AG04450 (cell line): ENCODE measurements around the gene CROCC. TPM values are rescaled to one million over a fixed set of nuclear protein-coding genes. Genes with fewer than 3 reads are reported as not detected.
"Not testable (repeated sequence)": the region's sequence is repeated elsewhere in the genome, so short reads cannot be mapped to it uniquely, and the experiment has no call there.

Experiments used
- CTCF ChIA-PET: fragments of 300-600, 350-600 bp; formaldehyde crosslinking; extraction: SDS; loops from one replicate; lab custom pipeline; 2022; ENCODE audit warnings: antibody characterized with exemption, inconsistent platforms; lab: Charles Lee
- POLR2A ChIA-PET: fragments of 350-600 bp; formaldehyde crosslinking; extraction: SDS; loops from one replicate; lab custom pipeline; 2021; ENCODE audit warnings: antibody characterized with exemption, inconsistent platforms; lab: Yijun Ruan, JAX
- DNase-seq: peaks from one replicate; pipeline ENCODE4 v3.0.0-alpha.2; 2011; ENCODE audit warnings: low read depth, low spot score
- H3K27ac ChIP-seq: one replicate; pipeline ENCODE4 v1.5.1; 2012; ENCODE audit warnings: low read depth, low read length, control low read depth
- H3K27me3 ChIP-seq: one replicate; pipeline ENCODE4 v1.6.0; 2012; ENCODE audit warnings: low read length; ENCODE audit not compliant: control insufficient read depth, insufficient read depth
- H3K4me3 ChIP-seq: 2 replicates; pipeline ENCODE4 v1.5.1; 2011; ENCODE audit warnings: mild to moderate bottlenecking, low read depth, low read length, control low read depth
- H3K9me3 ChIP-seq: 2 replicates; pipeline ENCODE4 v1.5.1; 2012; ENCODE audit warnings: low read length; ENCODE audit not compliant: control insufficient read depth, insufficient read depth
- polyA plus RNA-seq: library from polyadenylated mRNA; depleted of rRNA; stranded (reverse); fragments of >200 nt; gene quantifications from 2 replicates; pipeline ENCODE4 v1.2.3, GENCODE V29; 2011
- TF ChIP-seq, protein P1 (sequence below): IDR thresholded peaks from 2 replicates; pipeline ENCODE4 v1.5.1; 2011; ENCODE audit warnings: low read depth, low read length, control low read depth, inconsistent platforms

Gene CROCC
- polyA plus RNA-seq, 1 experiment, result 4.2 TPM

DNA sequence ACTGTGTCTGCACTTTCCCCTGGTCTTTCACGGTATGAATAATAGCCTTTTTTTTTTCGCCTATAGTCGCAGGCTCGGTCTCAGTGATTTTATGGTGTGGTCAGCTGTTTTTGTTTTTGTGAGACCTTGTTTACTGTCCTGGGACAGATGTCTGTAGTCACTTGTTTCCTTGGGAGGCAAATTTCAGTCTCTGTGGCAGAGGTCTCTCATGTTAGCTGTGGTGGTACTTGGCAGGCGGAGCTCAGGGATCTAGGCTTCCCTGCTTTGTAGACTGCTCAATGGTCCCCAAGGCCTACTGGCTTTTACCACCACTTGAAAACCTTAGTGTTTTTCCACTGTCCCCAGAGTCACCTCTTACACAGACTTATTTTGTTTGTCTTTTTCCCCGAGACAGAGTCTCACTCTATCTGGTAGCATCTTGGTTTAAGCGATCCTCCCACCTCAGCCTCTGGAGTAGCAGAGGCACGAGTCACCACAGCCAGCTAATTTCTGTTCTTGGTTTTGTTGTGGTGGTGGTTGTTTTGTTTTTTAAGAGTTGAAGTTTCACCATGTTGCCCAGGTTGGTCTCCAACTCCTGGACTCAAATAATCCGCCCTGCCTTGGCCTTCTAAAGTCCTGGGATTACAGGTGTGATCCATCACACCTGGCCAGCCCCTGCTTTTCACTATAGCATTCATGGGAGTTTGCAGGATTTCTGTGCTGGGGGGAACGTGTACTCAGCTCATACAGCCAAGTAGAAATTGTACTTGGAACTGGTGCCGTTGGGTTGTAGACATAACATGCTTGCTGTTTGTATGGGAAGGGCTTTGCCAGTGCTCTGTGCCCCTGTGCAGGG, 15.6 kb upstream of the CROCC start:
- CTCF ChIA-PET, result interaction anchor here (0.6 kb wide), 1 partner anchor 53 kb away, joined by 3 read pairs; no protein-coding TSS in a partner anchor
- TF ChIP-seq, protein P1, sequence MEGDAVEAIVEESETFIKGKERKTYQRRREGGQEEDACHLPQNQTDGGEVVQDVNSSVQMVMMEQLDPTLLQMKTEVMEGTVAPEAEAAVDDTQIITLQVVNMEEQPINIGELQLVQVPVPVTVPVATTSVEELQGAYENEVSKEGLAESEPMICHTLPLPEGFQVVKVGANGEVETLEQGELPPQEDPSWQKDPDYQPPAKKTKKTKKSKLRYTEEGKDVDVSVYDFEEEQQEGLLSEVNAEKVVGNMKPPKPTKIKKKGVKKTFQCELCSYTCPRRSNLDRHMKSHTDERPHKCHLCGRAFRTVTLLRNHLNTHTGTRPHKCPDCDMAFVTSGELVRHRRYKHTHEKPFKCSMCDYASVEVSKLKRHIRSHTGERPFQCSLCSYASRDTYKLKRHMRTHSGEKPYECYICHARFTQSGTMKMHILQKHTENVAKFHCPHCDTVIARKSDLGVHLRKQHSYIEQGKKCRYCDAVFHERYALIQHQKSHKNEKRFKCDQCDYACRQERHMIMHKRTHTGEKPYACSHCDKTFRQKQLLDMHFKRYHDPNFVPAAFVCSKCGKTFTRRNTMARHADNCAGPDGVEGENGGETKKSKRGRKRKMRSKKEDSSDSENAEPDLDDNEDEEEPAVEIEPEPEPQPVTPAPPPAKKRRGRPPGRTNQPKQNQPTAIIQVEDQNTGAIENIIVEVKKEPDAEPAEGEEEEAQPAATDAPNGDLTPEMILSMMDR, result no peak
- POLR2A ChIA-PET, result interaction anchor here (1.2 to 2.2 kb wide), 2 partner anchors 10 to 285 kb away, joined by 4 to 31 read pairs; partner anchors contain the start of gene RNU1-2
- no peak for DNase-seq
- Histone ChIP-seq H3K4me3 (no peak overlapping the region), H3K27me3 (no peaks in the 10 kb centered on the region), H3K9me3 (peaks cover 3% of the 10 kb centered on the region; the same call in 1 of the 2 replicates), H3K27ac (peak overlapping the region; percentile 82)

DNA sequence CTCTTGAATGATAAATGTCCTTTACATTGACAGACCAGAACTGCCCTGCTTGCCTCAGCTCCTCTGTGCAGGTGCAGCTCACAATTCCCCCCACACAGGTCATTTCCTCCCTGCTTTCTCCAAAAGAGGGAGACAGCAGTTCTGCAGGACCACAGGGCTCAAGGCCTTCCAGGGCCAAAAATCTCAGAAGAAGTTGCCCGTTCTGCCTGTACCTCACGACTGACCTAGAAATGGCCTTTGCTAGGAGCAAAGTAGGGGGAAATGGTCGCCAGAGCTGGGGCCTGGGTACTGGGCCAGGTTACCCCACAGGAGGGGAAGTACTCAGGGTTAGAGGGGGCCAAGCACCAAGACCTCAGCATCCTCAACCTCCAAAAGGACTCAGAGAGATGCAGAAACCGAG, 14.9 kb upstream of the CROCC start:
- no peak overlapping the region for H3K27ac ChIP-seq
- ChIA-PET CTCF (no interaction called here), POLR2A (no interaction called here)
- no peak overlapping the region for H3K4me3 ChIP-seq
- H3K27me3 ChIP-seq, result no peaks in the 10 kb centered on the region
- TF ChIP-seq, protein P1, result no peak
- no peak for DNase-seq
- peaks cover 3% of the 10 kb centered on the region; the same call in 1 of the 2 replicates for H3K9me3 ChIP-seq

DNA sequence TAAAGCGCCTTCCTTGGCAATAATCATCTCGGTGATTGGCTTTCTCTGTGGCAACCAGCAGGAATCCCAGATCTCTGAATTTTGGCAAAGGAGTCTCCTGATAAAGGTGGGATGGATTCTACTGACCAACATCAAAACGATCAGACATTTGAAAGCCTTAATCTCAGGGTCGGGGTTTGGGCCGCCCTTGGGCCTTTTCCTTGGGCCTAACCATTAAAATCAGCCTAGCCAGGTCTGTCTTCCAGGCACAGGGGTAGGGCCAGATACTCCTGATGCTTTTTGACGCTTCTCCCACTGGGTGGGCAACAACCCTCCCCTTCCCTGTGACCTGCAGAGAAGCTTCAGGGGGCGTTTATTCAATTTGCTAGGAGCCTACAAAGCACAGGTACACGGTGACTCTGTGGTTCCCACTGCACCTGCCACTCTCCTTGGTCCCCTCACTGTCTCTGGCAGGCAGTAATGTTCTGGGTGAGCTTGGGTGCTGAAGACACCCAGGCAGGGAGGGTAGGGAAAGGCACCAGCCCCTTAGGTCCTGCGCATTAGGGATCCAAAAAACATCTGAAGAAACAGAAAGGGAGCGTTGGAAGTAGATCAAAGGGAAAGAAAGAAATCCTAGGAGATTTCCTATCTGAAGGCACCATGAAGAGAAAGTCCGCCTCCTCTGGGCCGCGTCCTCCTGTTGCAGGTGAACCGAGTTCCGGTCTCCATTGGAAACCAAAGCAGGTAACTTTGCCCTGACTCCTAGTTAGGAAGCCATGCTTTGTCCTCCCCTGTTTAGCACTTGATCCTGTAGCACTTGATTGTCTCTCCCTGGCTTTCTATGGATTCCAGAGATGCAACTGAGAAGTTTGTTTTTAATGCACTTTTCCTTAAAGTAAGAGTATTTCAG, 13.6 kb upstream of the CROCC start:
- no peaks in the 10 kb centered on the region for H3K27me3 ChIP-seq
- CTCF ChIA-PET, result no interaction called here
- peaks cover 3% of the 10 kb centered on the region; the same call in 1 of the 2 replicates for H3K9me3 ChIP-seq
- DNase-seq, result no peak
- TF ChIP-seq, protein P1, result no peak
- H3K27ac ChIP-seq, result no peak overlapping the region
- no peak overlapping the region for H3K4me3 ChIP-seq
- POLR2A ChIA-PET, result no interaction called here

DNA sequence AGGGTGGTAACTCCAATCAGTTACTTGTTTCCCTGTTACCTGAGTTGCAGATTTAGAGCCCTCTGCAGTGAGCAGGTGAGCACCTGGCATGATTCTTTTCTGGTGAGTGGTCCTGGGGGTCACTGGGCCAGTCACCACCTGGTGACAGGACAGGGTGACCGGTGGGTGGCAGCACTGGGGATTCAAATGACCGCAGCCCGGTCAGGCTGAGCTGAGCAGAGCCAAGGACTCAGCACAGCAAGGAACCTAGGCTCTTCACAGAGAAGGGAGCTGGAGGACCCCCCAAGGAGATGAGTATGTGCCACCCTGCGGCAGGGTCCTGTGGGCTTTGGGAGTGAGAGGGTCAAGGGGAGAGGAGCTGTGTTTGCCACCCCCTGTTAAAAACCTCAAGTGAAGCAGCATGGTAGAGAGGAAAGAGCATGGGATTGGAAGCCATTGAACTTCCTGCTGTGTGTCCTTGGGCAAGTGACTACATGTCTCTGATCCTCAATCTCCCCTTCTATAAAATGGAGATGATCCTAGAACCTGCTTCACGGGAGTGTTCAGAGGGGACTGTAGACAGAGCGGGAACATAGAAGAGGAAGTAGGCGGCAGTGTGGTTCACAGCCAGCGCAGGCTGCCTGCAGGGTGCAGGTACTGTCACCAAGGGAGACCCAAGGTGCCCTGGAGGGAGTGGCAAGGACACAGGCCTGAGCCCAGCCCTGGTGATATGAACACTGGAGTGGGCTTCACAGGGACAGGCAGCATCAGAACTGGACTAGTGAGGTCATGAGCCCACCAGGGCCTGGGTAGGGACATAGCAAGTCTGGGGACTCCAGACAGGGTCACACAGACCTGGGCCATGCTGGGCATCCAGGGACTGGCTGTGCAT, 9.6 kb upstream of the CROCC start:
- CTCF ChIA-PET, H3K27ac ChIP-seq, H3K4me3 ChIP-seq, DNase-seq, H3K9me3 ChIP-seq, H3K27me3 ChIP-seq: not testable (repeated sequence)
- POLR2A ChIA-PET, result interaction anchor here (0.6 kb wide), 1 partner anchor 25 kb away, joined by 5 read pairs; no protein-coding TSS in a partner anchor

DNA sequence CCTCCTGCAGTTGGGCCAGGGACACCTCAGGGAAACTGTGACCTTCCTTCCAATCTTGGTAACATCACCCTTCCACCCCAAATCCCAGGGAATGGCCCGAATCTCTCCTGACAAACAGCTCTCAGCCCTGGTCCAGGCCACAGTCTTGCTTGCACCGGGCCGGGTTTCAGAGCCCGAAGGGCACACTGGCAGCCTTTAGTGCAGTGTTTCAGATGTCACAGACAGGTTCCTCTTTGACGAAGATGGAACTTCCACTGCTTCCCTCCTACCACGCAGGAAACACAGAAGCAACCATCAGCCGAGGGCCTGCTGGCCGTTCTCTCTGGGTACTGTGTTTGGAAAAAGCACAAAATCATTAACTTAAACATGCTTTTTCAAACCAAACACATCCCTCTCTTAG, 9.0 kb upstream of the CROCC start:
- H3K4me3 ChIP-seq, POLR2A ChIA-PET, CTCF ChIA-PET, H3K9me3 ChIP-seq, H3K27me3 ChIP-seq, H3K27ac ChIP-seq, DNase-seq: not testable (repeated sequence)
